H1 (cell line): Measurements from ENCODE around the gene SECISBP2. TPM values are rescaled to one million over a fixed set of nuclear protein-coding genes. Genes with fewer than 3 reads are reported as not detected.

Experiments
- CTCF ChIA-PET: fragments of 300-600 bp; sonication (Branson Sonifier 250); formaldehyde crosslinking; loops from one replicate; lab custom pipeline; 2021; ENCODE audit not compliant: partially characterized antibody; lab: Charles Lee
- POLR2A ChIA-PET: fragments of 300-600 bp; sonication (Branson Sonifier 250); formaldehyde crosslinking; loops from one replicate; lab custom pipeline; 2021; ENCODE audit warnings: inconsistent platforms; ENCODE audit not compliant: partially characterized antibody; lab: Charles Lee
- DNase-seq, 2 experiments: peaks; one replicate each; pipeline versions ENCODE4 v3.0.0 to v3.0.0-alpha.2; 2010 to 2022; ENCODE audit warnings: low spot score in 2 of 2, low read depth in 1 of 2, mixed read lengths in 1 of 2
- FAIRE-seq: peaks from 2 replicates; lab custom pipeline; 2011; peaks lifted over from hg19 to GRCh38; lab: Jason Lieb, UNC
- H2AFZ ChIP-seq: 2 replicates; pipeline ENCODE4 v1.8.1; 2012; ENCODE audit warnings: low read length, inconsistent platforms
- H2AK5ac ChIP-seq: 2 replicates; pipeline ENCODE4 v1.6.1; 2013; ENCODE audit warnings: low read depth, low read length
- H2BK120ac ChIP-seq: replicated peaks from 2 replicates; pipeline ENCODE3; 2013; ENCODE audit warnings: low read depth, low read length, inconsistent platforms
- H2BK12ac ChIP-seq: 2 replicates; pipeline ENCODE4 v1.6.1; 2013; ENCODE audit warnings: low read depth, low read length
- H2BK15ac ChIP-seq: 2 replicates; pipeline ENCODE4 v1.6.1; 2013; ENCODE audit warnings: low read length
- H2BK20ac ChIP-seq: 2 replicates; pipeline ENCODE4 v1.6.1; 2013; ENCODE audit warnings: low read length
- H2BK5ac ChIP-seq: 2 replicates; pipeline ENCODE4 v1.6.1; 2013; ENCODE audit warnings: low read depth, low read length
- H3K14ac ChIP-seq: 2 replicates; pipeline ENCODE4 v1.6.1; 2013; ENCODE audit warnings: inconsistent platforms; ENCODE audit not compliant: insufficient read length
- H3K18ac ChIP-seq: 2 replicates; pipeline ENCODE4 v1.6.1; 2013; ENCODE audit warnings: low read length; ENCODE audit errors: extremely low read depth
- H3K23ac ChIP-seq: 2 replicates; pipeline ENCODE4 v1.6.1; 2013; ENCODE audit warnings: inconsistent platforms; ENCODE audit not compliant: insufficient read length
- H3K23me2 ChIP-seq: 2 replicates; pipeline ENCODE4 v1.6.1; 2013; ENCODE audit warnings: low read depth, low read length
- H3K27ac ChIP-seq: 2 replicates; pipeline ENCODE4 v1.6.1; 2011; ENCODE audit warnings: low read depth, low read length, inconsistent platforms
- H3K27me3 ChIP-seq, 4 experiments: replicated peaks in 1 of 4; 1 replicate in 1 of 4; 2 replicates in 3 of 4; pipeline versions ENCODE4 v1.6.1 to v1.8.1; 2011 to 2013; ENCODE audit warnings: low read length in 3 of 4, mild to moderate bottlenecking in 3 of 4, inconsistent platforms in 2 of 4, mixed read lengths in 2 of 4, moderate library complexity in 1 of 4; ENCODE audit not compliant: control insufficient read depth in 3 of 4, insufficient read depth in 3 of 4; ENCODE audit errors: extremely low read depth in 1 of 4
- H3K36me3 ChIP-seq, 4 experiments: 2 replicates each; pipeline versions ENCODE4 v1.6.1 to v1.8.1; 2011 to 2013; ENCODE audit warnings: mild to moderate bottlenecking in 4 of 4, low read length in 3 of 4, moderate library complexity in 2 of 4, control low read depth in 1 of 4, inconsistent platforms in 1 of 4; ENCODE audit not compliant: insufficient read depth in 4 of 4, control insufficient read depth in 2 of 4
- H3K4ac ChIP-seq: replicated peaks from 2 replicates; pipeline ENCODE3; 2013; ENCODE audit warnings: low read length, low read depth, mixed read lengths, inconsistent platforms; ENCODE audit not compliant: insufficient read length
- H3K4me1 ChIP-seq, 4 experiments: replicated peaks in 1 of 4; 1 replicate in 1 of 4; 2 replicates in 3 of 4; pipeline versions ENCODE4 v1.6.1 to v1.8.1; 2011 to 2013; ENCODE audit warnings: low read length in 3 of 4, inconsistent platforms in 2 of 4, mixed read lengths in 1 of 4; ENCODE audit not compliant: insufficient read depth in 4 of 4, control insufficient read depth in 3 of 4
- H3K4me2 ChIP-seq, 2 experiments: 2 replicates each; pipeline versions ENCODE4 v1.6.1 to v1.8.1; 2011 to 2013; ENCODE audit warnings: low read depth in 2 of 2, low read length in 2 of 2, control low read depth in 1 of 2, inconsistent platforms in 1 of 2, mild to moderate bottlenecking in 1 of 2; ENCODE audit not compliant: insufficient read depth in 1 of 2
- H3K4me3 ChIP-seq, 4 experiments: fragments of 200-600, 300-600 bp in 1 of 4; sonication (generic), shearing (Covaris generic), sonication (Bioruptor Twin) in 1 of 4; 2 replicates each; pipeline versions ENCODE4 v1.5.1 to v1.8.1; 2011 to 2016; ENCODE audit warnings: low read length in 4 of 4, low read depth in 3 of 4, control low read depth in 2 of 4, inconsistent platforms in 2 of 4, mild to moderate bottlenecking in 2 of 4, mixed read lengths in 1 of 4, moderate library complexity in 1 of 4; ENCODE audit not compliant: insufficient read depth in 2 of 4; ENCODE audit errors: extremely low read depth in 1 of 4
- H3K56ac ChIP-seq: replicated peaks from 2 replicates; pipeline ENCODE3; 2013; ENCODE audit warnings: low read depth, mild to moderate bottlenecking, mixed read lengths, low read length, inconsistent platforms; ENCODE audit not compliant: insufficient read length
- H3K79me1 ChIP-seq: 2 replicates; pipeline ENCODE4 v1.6.1; 2013; ENCODE audit warnings: low read depth, low read length, control low read depth
- H3K79me2 ChIP-seq, 2 experiments: 2 replicates each; pipeline versions ENCODE4 v1.6.1 to v1.8.1; 2012 to 2013; ENCODE audit warnings: low read length in 2 of 2, mild to moderate bottlenecking in 2 of 2, inconsistent platforms in 1 of 2; ENCODE audit not compliant: insufficient read depth in 2 of 2, control insufficient read depth in 1 of 2
- H3K9ac ChIP-seq, 4 experiments: replicated peaks in 1 of 4; 1 replicate in 1 of 4; 2 replicates in 3 of 4; pipeline versions ENCODE4 v1.6.1 to v1.8.1; 2011 to 2013; ENCODE audit warnings: low read depth in 3 of 4, low read length in 3 of 4, control low read depth in 2 of 4, mild to moderate bottlenecking in 2 of 4, moderate library complexity in 2 of 4, inconsistent platforms in 1 of 4; ENCODE audit errors: extremely low read depth in 1 of 4
- H3K9me3 ChIP-seq, 2 experiments: 2 replicates each; pipeline versions ENCODE4 v1.6.1 to v1.8.1; 2012 to 2013; ENCODE audit warnings: mild to moderate bottlenecking in 2 of 2, moderate library complexity in 2 of 2, control low read depth in 1 of 2, inconsistent platforms in 1 of 2, low read depth in 1 of 2, low read length in 1 of 2, mixed read lengths in 1 of 2; ENCODE audit not compliant: insufficient read depth in 2 of 2
- H4K20me1 ChIP-seq, 2 experiments: replicated peaks in 1 of 2; 2 replicates each; pipeline versions ENCODE3 to v1.8.1; 2011 to 2013; ENCODE audit warnings: inconsistent platforms in 2 of 2, low read length in 2 of 2, mild to moderate bottlenecking in 1 of 2; ENCODE audit not compliant: insufficient read depth in 2 of 2, control insufficient read depth in 1 of 2
- H4K5ac ChIP-seq: 2 replicates; pipeline ENCODE4 v1.6.1; 2013; ENCODE audit warnings: low read length, low read depth, mixed read lengths, inconsistent platforms; ENCODE audit not compliant: insufficient read length
- H4K8ac ChIP-seq: 2 replicates; pipeline ENCODE4 v1.8.0; 2013; ENCODE audit warnings: mild to moderate bottlenecking, moderate library complexity, low read length, inconsistent platforms; ENCODE audit not compliant: insufficient read depth; ENCODE audit errors: extremely low read depth
- H4K91ac ChIP-seq: replicated peaks from 2 replicates; pipeline ENCODE3; 2013; ENCODE audit warnings: low read length, mixed read lengths, inconsistent platforms; ENCODE audit not compliant: insufficient read length
- KDM1A ChIP-seq: fragments of 200-600, 300-600 bp; sonication (generic); IDR thresholded peaks from 2 replicates; pipeline ENCODE4 v1.7.1; 2016; ENCODE audit warnings: mild to moderate bottlenecking, low read length, borderline replicate concordance
- KDM4A ChIP-seq: IDR thresholded peaks from one replicate; pipeline ENCODE4 v1.7.1; 2012; ENCODE audit warnings: low read depth, mild to moderate bottlenecking, moderate library complexity, low read length, inconsistent platforms; ENCODE audit not compliant: severe bottlenecking
- WGBS, 2 experiments: shearing (Covaris generic) in 1 of 2; methylation state at CpG; one replicate each; pipeline versions ENCODE4 v1.1.6 to v1.1.7; 2013 to 2015; ENCODE audit warnings: low lambda C conversion rate in 2 of 2, mixed read lengths in 2 of 2, inconsistent platforms in 1 of 2, low coverage in 1 of 2, missing lambda C conversion rate in 1 of 2; ENCODE audit not compliant: insufficient replicate concordance in 2 of 2, insufficient coverage in 1 of 2, insufficient read length in 1 of 2; ENCODE audit errors: extremely low coverage in 1 of 2, missing lambda C conversion rate in 1 of 2; 5-methylcytosine and 5-hydroxymethylcytosine counted together
- polyA plus RNA-seq, 7 experiments: library from polyadenylated mRNA; depleted of rRNA in 3 of 7; stranded (reverse) in 5 of 7; unstranded in 2 of 7; fragments of >200 nt in 5 of 7; fragments of 200-250 nt in 2 of 7; gene quantifications; 1 replicate in 5 of 7; 2 replicates in 1 of 7; 4 replicates in 1 of 7; pipeline versions ENCODE4 v1.2.1 to v1.2.3, GENCODE V29; 2011 to 2013; ENCODE audit warnings: missing spikeins in 2 of 7, mixed read lengths in 2 of 7
- total RNA-seq: library from RNA; stranded (reverse); fragmentation: NEBNext Ultra II Directional; extraction: Animal tissue kit (Norgen Biotek cat#: 25700); gene quantifications from 2 replicates; pipeline ENCODE4 v1.2.1, GENCODE V29; 2021

Gene SECISBP2
- total and polyA plus RNA-seq, 2 of the 8 experiments (the other 6 are each of a cell fraction or from before 2014, with no cell fraction given): 39.0 to 61.7 TPM

DNA sequence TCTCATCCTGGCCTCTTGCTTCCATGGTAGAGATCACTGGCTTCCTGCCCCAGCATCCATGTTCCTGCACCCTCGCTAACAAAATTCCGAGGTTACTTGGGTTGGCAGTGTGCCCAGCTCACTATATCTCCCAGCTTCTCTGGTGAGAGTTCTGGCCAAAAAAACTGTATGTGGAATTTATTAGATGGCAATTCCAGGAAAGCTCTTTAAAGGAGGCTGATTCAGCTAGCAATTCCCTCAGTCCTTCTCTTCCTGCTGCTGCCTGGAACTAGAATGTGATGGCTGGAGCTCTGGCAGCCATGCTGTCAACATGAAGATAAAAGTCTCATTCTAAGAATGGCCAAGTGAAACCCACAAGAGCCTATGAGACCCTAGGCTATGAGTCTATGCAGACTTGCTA is 88.8 kb downstream of the SECISBP2 start:
- H3K27ac ChIP-seq: no peak overlapping the region
- H4K5ac ChIP-seq: no peak overlapping the region
- peaks cover 0 to 37% of the 10 kb centered on the region in 2 experiments; a peak in 3 of 4 replicates for H3K79me2 ChIP-seq
- H2BK20ac ChIP-seq: no peak overlapping the region
- peaks cover 0 to 4% of the 10 kb centered on the region in 2 experiments for H4K20me1 ChIP-seq
- H3K23me2 ChIP-seq: no peaks in the 10 kb centered on the region
- no peak overlapping the region for H3K56ac ChIP-seq
- no peak overlapping the region for H4K91ac ChIP-seq
- no peak overlapping the region for H3K18ac ChIP-seq
- TF ChIP-seq KDM4A (no peak), KDM1A (peak; percentile 71; the same call in 1 of the 2 replicates)
- no peak overlapping the region for H4K8ac ChIP-seq
- peaks cover 2 to 11% (median 7%) of the 10 kb centered on the region in 4 experiments; a peak in 6 of 8 replicates for H3K36me3 ChIP-seq
- no peaks in the 10 kb centered on the region for H3K9me3 ChIP-seq
- no peak overlapping the region for H3K4me2 ChIP-seq
- peaks cover 0 to 6% (median 4%) of the 10 kb centered on the region in 4 experiments; a peak in 5 of 7 replicates for H3K4me1 ChIP-seq
- H2BK12ac ChIP-seq: no peak overlapping the region
- ChIA-PET POLR2A (no interaction called here), CTCF (interaction anchor here (0.6 kb wide), 2 partner anchors 181 to 488 kb away, joined by 3 read pairs; no protein-coding TSS in a partner anchor)
- H2BK15ac ChIP-seq: no peak overlapping the region
- no peak overlapping the region for H3K23ac ChIP-seq
- no peak overlapping the region for H2AK5ac ChIP-seq
- H2AFZ ChIP-seq: no peak overlapping the region
- FAIRE-seq: no peak
- H2BK120ac ChIP-seq: no peak overlapping the region
- H3K79me1 ChIP-seq: peaks cover 11% of the 10 kb centered on the region; the same call in 1 of the 2 replicates
- no peak overlapping the region for H3K14ac ChIP-seq
- H2BK5ac ChIP-seq: no peak overlapping the region
- no peak for DNase-seq
- H3K27me3 ChIP-seq: no peaks in the 10 kb centered on the region
- no peak overlapping the region for H3K4ac ChIP-seq
- H3K9ac ChIP-seq: no peak overlapping the region
- 79% methylated on average over 2 of the region's 2 CpGs; no CpG with 5 or more reads in 1 of the 2 experiments for WGBS, 2 experiments
- H3K4me3 ChIP-seq: no peak overlapping the region
